Measurements from ENCODE around the gene PLCH1.

GRCh38 chr3:155704061-155704460 is 40.8 kb downstream of the PLCH1 start:
- TF ChIP-seq CTCF (IDR thresholded peaks at IDR 0.05; ENCODE audit: low read depth, low read length, poor library complexity, severe bottlenecking) (no peak), EZH2phosphoT487 (IDR thresholded peaks at IDR 0.05; ENCODE audit: borderline replicate concordance, low read length) (no peak)
